Measurements from ENCODE around the gene FOXN3. TPM values are rescaled to one million over a fixed set of nuclear protein-coding genes. Genes with fewer than 3 reads are reported as not detected.

FOXN3 gene
- total RNA-seq, 1 experiment from 2014 or later: 8.8 TPM

- no peaks in the 10 kb centered on the region for H3K27me3 ChIP-seq (ENCODE audit: control insufficient read depth, insufficient read depth, low read length)
- ATAC-seq (no peak), DNase-seq (ENCODE audit: low read depth, low spot score) (no peak)
- in situ Hi-C loops (cut with HindIII; ENCODE audit: low pct_unique_long_range_greater_than_20kb, low sequenced_read_pairs) (no loop called here), intact Hi-C loops (cut with micrococcal nuclease; ENCODE audit: unreplicated experiment) (loop anchor here (10.0 kb wide), 1 partner anchor 192 kb away; no protein-coding TSS in a partner anchor)
- TF ChIP-seq, protein P1, sequence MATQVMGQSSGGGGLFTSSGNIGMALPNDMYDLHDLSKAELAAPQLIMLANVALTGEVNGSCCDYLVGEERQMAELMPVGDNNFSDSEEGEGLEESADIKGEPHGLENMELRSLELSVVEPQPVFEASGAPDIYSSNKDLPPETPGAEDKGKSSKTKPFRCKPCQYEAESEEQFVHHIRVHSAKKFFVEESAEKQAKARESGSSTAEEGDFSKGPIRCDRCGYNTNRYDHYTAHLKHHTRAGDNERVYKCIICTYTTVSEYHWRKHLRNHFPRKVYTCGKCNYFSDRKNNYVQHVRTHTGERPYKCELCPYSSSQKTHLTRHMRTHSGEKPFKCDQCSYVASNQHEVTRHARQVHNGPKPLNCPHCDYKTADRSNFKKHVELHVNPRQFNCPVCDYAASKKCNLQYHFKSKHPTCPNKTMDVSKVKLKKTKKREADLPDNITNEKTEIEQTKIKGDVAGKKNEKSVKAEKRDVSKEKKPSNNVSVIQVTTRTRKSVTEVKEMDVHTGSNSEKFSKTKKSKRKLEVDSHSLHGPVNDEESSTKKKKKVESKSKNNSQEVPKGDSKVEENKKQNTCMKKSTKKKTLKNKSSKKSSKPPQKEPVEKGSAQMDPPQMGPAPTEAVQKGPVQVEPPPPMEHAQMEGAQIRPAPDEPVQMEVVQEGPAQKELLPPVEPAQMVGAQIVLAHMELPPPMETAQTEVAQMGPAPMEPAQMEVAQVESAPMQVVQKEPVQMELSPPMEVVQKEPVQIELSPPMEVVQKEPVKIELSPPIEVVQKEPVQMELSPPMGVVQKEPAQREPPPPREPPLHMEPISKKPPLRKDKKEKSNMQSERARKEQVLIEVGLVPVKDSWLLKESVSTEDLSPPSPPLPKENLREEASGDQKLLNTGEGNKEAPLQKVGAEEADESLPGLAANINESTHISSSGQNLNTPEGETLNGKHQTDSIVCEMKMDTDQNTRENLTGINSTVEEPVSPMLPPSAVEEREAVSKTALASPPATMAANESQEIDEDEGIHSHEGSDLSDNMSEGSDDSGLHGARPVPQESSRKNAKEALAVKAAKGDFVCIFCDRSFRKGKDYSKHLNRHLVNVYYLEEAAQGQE (IDR thresholded peaks at IDR 0.05; ENCODE audit: insufficient read depth in 1 of 2, low read depth in 2 of 2, low read length in 1 of 2): no peak
- TF ChIP-seq POLR2AphosphoS5 (IDR thresholded peaks at IDR 0.05; ENCODE audit: low read depth, low read length) (no peak), CTCF (IDR thresholded peaks at IDR 0.05) (no peak), TCF7L2 (IDR thresholded peaks at IDR 0.05; ENCODE audit: low read depth, low read length) (no peak), SIN3A (IDR thresholded peaks at IDR 0.05; ENCODE audit: borderline replicate concordance, insufficient read depth, low read depth, low read length) (no peak)
- ChIA-PET POLR2A (no interaction called here), CTCF (no interaction called here)
- BruUV-seq (replicated peaks): no TSS peak
- H3K4me1 ChIP-seq (ENCODE audit: control insufficient read depth, insufficient read depth, low read length): no peaks in the 10 kb centered on the region
- no peak overlapping the region for H3K27ac ChIP-seq (ENCODE audit: low read length)
- no peaks in the 10 kb centered on the region for H3K36me3 ChIP-seq (ENCODE audit: control insufficient read depth, insufficient read depth, low read length)
- no peak overlapping the region for H3K4me3 ChIP-seq (ENCODE audit: low read depth in 2 of 2, low read length in 2 of 2)
- no peaks in the 10 kb centered on the region for H3K9me3 ChIP-seq (ENCODE audit: control insufficient read depth, insufficient read depth, low read depth, low read length)
Observed at GRCh38 chr14:89336338-89336737, 80.7 kb downstream of the FOXN3 start.

GRCh38 chr14:89332031-89332430, 85.0 kb downstream of the FOXN3 start:
- intact Hi-C loops (cut with micrococcal nuclease; ENCODE audit: unreplicated experiment): loop anchor here (10.0 kb wide), 1 partner anchor 187 kb away; no protein-coding TSS in a partner anchor
- CTCF ChIA-PET: no interaction called here
- BruUV-seq (replicated peaks): no TSS peak

More at GRCh38 chr14:89332031-89332430, 85.0 kb downstream of the FOXN3 start:
- Histone ChIP-seq H3K36me3 (ENCODE audit: control insufficient read depth, insufficient read depth, low read length) (no peaks in the 10 kb centered on the region), H3K27ac (ENCODE audit: low read length) (no peak overlapping the region), H3K27me3 (ENCODE audit: control insufficient read depth, insufficient read depth, low read length) (no peaks in the 10 kb centered on the region), H3K4me1 (ENCODE audit: control insufficient read depth, insufficient read depth, low read length) (no peaks in the 10 kb centered on the region), H3K4me3 (ENCODE audit: low read depth in 2 of 2, low read length in 2 of 2) (no peak overlapping the region), H3K9me3 (ENCODE audit: control insufficient read depth, insufficient read depth, low read depth, low read length) (no peaks in the 10 kb centered on the region)
- POLR2A ChIA-PET: no interaction called here
- no peak for ATAC-seq
- TF ChIP-seq, protein P1 (IDR thresholded peaks at IDR 0.05; ENCODE audit: insufficient read depth in 1 of 2, low read depth in 2 of 2, low read length in 1 of 2): no peak
- TF ChIP-seq TCF7L2 (IDR thresholded peaks at IDR 0.05; ENCODE audit: low read depth, low read length): no peak
- DNase-seq (ENCODE audit: low read depth, low spot score): no peak
- in situ Hi-C loops (cut with HindIII; ENCODE audit: low pct_unique_long_range_greater_than_20kb, low sequenced_read_pairs): no loop called here
